Uterus (tissue), 2 donors: Measurements from ENCODE around the gene NUDT13.

ENCODE experiments used
- CTCF ChIP-seq, 4 experiments: fragments of 200-600 bp in 2 of 4; fragments of 450-650 bp in 2 of 4; sonication (generic) in 2 of 4; IDR thresholded peaks; one replicate each; pipeline ENCODE4 v1.5.1; 2016 to 2019; ENCODE audit warnings: antibody characterized with exemption in 4 of 4, mild to moderate bottlenecking in 2 of 4, moderate library complexity in 1 of 4
- POLR2A ChIP-seq, 2 donors: fragments of 450-650 bp; IDR thresholded peaks; one replicate each; pipeline ENCODE4 v1.6.1; 2016; ENCODE audit warnings: antibody characterized with exemption in 2 of 2, mild to moderate bottlenecking in 1 of 2, moderate library complexity in 1 of 2

- no peak for TF ChIP-seq POLR2A (IDR thresholded peaks at IDR 0.05)
- TF ChIP-seq CTCF (IDR thresholded peaks at IDR 0.05), result no peak
Measured at GRCh38 chr10:73106301-73106700, 4.0 kb upstream of the NUDT13 start.
